GM21360 (cell line): Measurements from ENCODE around the gene MERTK.
"Not testable (repeated sequence)": the region's sequence is repeated elsewhere in the genome, so short reads cannot be mapped to it uniquely, and the experiment has no call there.

ENCODE experiments used
- ATAC-seq: cut with Tn5 transposase; IDR thresholded peaks from one replicate; pipeline ENCODE4 v1.9.1; 2021; ENCODE audit warnings: mild to moderate bottlenecking, moderate library complexity; ENCODE audit not compliant: unreplicated experiment

MERTK gene

GRCh38 chr2:111909079-111909478, 10.7 kb downstream of the MERTK start:
- ATAC-seq, result no peak

DNA sequence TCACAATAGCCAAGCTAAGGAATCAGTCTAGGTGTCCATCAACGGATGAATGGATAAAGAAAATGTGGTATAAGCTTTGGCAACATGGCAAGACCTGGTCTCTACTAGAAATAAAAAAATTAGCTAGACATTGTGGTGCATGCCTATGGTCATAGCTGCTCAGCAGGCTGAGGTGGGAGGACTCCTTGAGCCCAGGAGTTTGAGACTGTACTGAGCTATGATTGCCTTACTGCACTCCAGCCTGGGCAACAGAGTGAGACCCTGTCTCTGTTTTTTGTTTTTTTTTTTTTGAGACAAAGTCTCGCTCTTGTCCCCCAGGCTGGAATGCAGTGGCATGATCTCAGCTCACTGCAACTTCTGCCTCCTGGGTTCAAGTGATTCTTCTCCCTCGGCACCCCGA, 11.6 kb downstream of the MERTK start:
- not testable (repeated sequence) for ATAC-seq

DNA sequence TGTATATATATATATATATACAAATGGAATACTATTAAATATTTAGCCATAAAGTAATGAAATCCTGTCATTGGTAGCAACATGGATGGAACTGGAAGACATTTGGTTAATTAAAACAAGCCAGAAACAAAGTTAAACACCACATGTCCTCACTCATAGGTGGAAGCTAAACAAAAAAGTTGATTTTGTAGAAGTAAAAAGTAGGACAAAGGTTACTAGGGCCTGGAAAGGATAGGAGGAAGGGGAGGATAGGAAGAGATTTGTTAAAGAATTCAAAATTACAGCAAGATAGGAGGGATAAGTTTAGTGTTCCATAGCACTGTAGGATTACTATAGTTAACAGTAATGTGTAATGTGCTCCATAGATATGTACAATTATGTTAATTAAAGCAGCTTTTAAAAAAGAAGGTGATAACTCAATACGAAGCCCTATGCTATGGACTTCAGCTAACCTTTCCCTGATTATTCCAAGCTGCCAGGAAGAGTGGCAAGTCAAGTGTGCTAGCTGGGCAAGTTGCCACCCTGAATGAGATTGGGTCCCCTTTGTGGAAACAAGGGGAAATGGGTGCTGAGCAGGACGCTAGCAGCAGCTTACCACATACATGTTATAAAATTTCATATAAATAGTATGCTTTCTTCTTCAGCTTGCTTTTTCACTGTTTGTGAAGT, 12.3 kb downstream of the MERTK start:
- ATAC-seq, result no peak

GRCh38 chr2:111911295-111911977, 13.0 kb downstream of the MERTK start:
- not testable (repeated sequence) for ATAC-seq

GRCh38 chr2:111912547-111912946, 14.1 kb downstream of the MERTK start:
- ATAC-seq, result no peak

DNA sequence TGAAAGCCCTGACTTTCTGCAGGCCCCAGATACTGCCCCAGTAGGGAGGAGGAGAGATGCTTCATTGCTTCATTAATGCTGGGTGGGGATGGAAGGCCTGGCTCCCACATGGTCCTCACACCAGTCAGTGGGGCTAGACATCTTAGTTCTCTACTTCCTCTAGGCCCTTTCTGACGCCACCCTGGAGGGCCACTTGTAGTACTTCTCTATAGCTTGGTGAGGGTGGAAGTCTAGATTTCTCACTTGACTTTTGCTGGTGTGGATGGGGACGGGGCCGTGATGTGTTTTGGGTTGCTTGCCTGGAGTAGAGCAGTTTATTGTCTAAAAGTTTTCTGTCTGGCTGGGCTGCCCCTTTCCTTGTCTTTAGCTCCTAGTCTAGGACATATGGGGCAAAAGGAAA, 18.7 kb downstream of the MERTK start:
- ATAC-seq, result no peak

DNA sequence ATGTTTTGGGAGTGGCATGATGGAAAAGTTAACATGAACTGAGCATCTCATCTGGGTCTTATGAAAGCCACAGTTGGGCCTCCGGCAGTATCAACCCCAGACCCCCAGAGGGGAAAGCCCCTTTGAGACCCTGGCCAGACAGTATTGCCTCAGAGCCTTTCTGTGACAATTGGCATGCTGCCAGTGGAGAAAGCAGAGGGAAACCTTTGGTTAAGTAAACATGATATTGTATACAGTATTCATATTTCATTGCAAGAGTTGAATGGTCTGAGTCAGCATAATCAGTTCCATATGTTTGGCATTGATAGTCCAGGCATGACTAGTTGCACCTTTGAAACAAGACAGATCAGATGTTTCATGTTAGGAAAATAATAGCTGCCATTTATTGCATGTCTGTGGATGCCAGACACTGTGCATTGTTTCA, 20.0 kb downstream of the MERTK start:
- no peak for ATAC-seq

- no peak for ATAC-seq
Measured at GRCh38 chr2:111919365-111919764, 21.0 kb downstream of the MERTK start.

DNA sequence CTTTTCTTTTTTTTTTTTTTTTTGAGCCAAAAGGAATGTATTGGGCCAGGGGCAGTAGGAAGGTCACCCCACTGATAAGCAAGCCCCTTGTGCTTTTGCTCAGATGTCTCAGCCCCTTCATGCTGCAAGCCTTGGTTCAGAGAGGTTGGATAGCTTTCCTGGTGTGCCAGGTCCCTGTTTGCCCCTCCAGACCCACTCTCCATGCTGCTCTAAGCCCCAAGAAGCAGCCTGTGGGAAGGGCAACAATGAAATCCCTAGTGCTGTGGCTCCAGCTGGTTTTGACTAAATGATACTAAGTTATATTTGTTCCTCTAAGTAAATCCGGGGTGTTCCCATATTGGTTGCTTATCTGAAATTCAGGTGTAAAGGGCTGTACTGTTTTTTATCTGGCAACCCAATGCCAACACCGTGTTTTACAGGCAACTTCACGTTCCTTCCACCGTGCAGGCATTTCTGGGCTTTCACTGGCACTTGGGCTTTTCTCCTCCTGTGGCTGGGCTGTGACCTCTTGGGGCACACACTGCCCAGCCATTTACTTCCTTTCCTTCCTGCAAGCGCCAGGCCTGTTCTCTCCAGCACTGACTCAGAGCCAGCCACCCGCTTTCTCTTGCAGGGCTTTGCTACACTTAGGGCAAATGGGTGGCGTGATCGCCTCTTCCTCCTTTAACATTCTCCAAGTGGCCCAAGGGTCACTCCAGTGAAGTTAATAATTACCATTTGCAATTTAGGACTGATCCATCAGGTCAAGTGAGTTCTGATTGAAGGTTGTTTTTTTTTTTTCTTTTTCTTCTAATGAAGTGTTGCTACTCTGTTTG, 21.6 kb downstream of the MERTK start:
- ATAC-seq, result no peak

- no peak for ATAC-seq
Measured at GRCh38 chr2:111923276-111923804, 24.9 kb downstream of the MERTK start.

GRCh38 chr2:111924617-111925107, 26.3 kb downstream of the MERTK start:
- ATAC-seq, result no peak

GRCh38 chr2:111927723-111928122, 29.3 kb downstream of the MERTK start:
- ATAC-seq, result no peak

DNA sequence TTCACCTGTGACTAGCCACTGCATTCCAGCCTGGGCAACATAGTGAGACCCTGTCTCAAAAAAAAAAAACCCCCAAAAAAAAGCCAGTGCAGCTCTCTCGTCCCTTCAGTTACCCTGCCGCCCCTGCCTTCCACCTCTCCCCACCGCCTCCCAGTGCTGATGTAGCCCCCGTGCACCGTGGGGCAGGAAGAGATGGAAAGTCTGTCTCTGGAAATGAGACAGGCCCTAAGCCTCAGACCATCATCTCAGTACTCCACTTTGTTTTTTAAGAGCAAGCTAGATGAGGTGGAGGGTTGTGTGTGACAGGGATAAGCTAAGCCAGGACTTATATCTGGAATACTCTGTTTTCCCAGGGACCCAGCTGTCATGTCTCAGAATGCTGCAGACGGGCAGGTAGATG, 32.0 kb downstream of the MERTK start:
- no peak for ATAC-seq

- ATAC-seq, result no peak
Measured at GRCh38 chr2:111930875-111931274, 32.5 kb downstream of the MERTK start.

GRCh38 chr2:111932841-111933291, 34.5 kb downstream of the MERTK start:
- no peak for ATAC-seq

DNA sequence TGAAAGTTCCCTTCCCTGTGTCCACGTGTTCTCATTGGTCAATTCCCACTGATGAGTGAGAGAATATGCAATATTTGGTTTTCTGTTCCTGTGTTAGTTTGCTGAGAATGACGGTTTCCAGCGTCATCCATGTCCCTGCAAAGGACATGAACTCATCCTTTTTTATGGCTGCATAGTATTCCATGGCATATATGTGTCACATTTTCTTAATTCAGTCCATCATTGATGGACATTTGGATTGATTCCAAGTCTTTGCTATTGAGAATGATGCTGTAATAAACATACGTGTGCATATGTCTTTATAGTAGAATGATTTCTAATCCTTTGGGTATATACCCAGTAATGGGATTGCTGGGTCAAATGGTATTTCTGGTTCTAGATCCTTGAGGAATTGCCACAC, 35.5 kb downstream of the MERTK start:
- ATAC-seq, result not testable (repeated sequence)

GRCh38 chr2:111936881-111937280, 38.5 kb downstream of the MERTK start:
- no peak for ATAC-seq

- ATAC-seq, result no peak
Measured at GRCh38 chr2:111938392-111938791, 40.0 kb downstream of the MERTK start.

GRCh38 chr2:111940333-111941196, 42.2 kb downstream of the MERTK start:
- no peak for ATAC-seq

DNA sequence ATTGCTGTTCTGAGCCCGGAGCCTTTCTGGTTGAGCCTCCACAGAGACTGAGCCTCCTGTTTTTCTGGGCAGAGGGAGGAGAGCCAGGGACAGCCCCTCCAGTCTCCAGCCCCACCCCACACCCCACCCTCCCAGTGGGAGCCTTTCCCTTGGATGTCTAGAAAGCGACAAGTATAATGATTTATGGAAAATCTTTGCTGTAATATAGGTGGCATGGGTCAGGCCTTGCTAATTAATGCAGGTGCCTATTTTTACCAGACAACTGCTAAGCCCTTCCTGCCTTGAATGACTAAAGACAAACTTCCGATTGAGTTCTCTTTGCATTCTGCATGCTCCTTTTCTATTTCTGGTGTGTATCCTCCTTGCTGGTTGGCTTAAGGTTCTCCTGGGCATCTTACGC, 43.1 kb downstream of the MERTK start:
- ATAC-seq, result no peak
